DOHH2 (cell line): Measurements from ENCODE around the gene NFKBIE.

Experiments
- H3F3A ChIP-seq: fragments of 200-600 bp; sonication (generic), shearing (Covaris generic); 2 replicates; pipeline ENCODE4 v1.6.0; 2016; ENCODE audit warnings: antibody characterized with exemption, mild to moderate bottlenecking; ENCODE audit not compliant: control insufficient read depth, insufficient read depth
- H3K27ac ChIP-seq: fragments of 200-600 bp; sonication (generic); 2 replicates; pipeline ENCODE4 v1.5.1; 2014; ENCODE audit warnings: low read depth, mild to moderate bottlenecking, low read length, moderate library complexity
- H3K27me3 ChIP-seq: fragments of 200-600 bp; sonication (generic); 2 replicates; pipeline ENCODE4 v1.6.1; 2014; ENCODE audit warnings: mild to moderate bottlenecking, low read length, mixed read lengths; ENCODE audit not compliant: control insufficient read depth
- H3K36me3 ChIP-seq: fragments of 200-600 bp; sonication (generic); 2 replicates; pipeline ENCODE4 v1.6.1; 2014; ENCODE audit warnings: mild to moderate bottlenecking, low read length, moderate library complexity, mixed read lengths; ENCODE audit not compliant: control insufficient read depth
- H3K4me1 ChIP-seq: fragments of 200-600 bp; sonication (generic); 2 replicates; pipeline ENCODE4 v1.6.1; 2014; ENCODE audit warnings: mild to moderate bottlenecking, low read length, mixed read lengths; ENCODE audit not compliant: control insufficient read depth
- H3K4me2 ChIP-seq: fragments of 200-600 bp; sonication (generic); 2 replicates; pipeline ENCODE4 v1.6.0; 2014; ENCODE audit warnings: mild to moderate bottlenecking, low read length, moderate library complexity
- H3K4me3 ChIP-seq: fragments of 200-600 bp; sonication (generic); 2 replicates; pipeline ENCODE4 v1.5.1; 2014; ENCODE audit warnings: mild to moderate bottlenecking, low read length, mixed read lengths
- H3K79me2 ChIP-seq: fragments of 200-600 bp; sonication (generic); 2 replicates; pipeline ENCODE4 v1.6.1; 2014; ENCODE audit warnings: mild to moderate bottlenecking, low read length, mixed read lengths; ENCODE audit not compliant: control insufficient read depth
- H3K9me2 ChIP-seq: fragments of 200-600 bp; sonication (generic); replicated peaks from 2 replicates; pipeline ENCODE4 v1.6.1; 2014; ENCODE audit warnings: mild to moderate bottlenecking, low read length, mixed read lengths; ENCODE audit not compliant: control insufficient read depth
- H3K9me3 ChIP-seq: fragments of 200-600 bp; sonication (generic); 2 replicates; pipeline ENCODE4 v1.6.1; 2014; ENCODE audit warnings: antibody characterized with exemption, low read length, mixed read lengths; ENCODE audit not compliant: control insufficient read depth, insufficient read depth
- H4K20me1 ChIP-seq: fragments of 200-600 bp; sonication (generic); 2 replicates; pipeline ENCODE4 v1.6.0; 2014; ENCODE audit warnings: low read depth, mild to moderate bottlenecking, antibody characterized with exemption, low read length, moderate library complexity; ENCODE audit not compliant: control insufficient read depth, insufficient read depth
- EZH2phosphoT487 ChIP-seq: fragments of 200-600 bp; sonication (generic); IDR thresholded peaks from 2 replicates; pipeline ENCODE4 v1.6.1; 2017; ENCODE audit warnings: borderline replicate concordance, mild to moderate bottlenecking, antibody characterized with exemption, low read length, moderate library complexity, mixed read lengths
- TF ChIP-seq, protein P1 (sequence below): fragments of 200-600 bp; sonication (generic); IDR thresholded peaks from one replicate; pipeline ENCODE4 v1.5.1; 2014; ENCODE audit warnings: antibody characterized with exemption, mild to moderate bottlenecking, low read depth, low read length; ENCODE audit not compliant: poor library complexity, severe bottlenecking

Gene NFKBIE

DNA sequence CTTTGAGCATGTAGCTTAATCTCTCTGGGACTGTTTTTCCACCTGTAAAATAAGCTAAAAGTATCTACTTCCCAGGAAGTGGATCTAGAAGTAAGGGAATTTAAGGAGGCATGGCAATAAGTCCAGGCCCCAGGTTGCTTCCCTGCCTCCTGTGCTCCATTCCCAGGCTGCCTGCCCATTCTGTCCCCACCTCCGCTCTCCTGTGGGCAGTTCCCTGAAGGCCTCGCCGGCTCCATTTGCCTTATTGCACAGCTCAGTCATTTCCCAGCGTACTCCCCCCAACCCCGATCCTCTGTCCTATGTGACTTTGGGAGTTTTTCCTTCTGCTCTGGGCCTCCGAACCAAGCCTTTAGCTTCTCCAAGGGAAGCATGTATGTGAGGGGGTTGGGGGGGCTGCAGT, 37.3 kb downstream of the NFKBIE start:
- Histone ChIP-seq H3K4me2 (no peak overlapping the region), H3K79me2 (peaks cover 49% of the 10 kb centered on the region), H3K9me2 (no peaks in the 10 kb centered on the region), H3K4me3 (no peak overlapping the region), H4K20me1 (peaks cover 12% of the 10 kb centered on the region; the same call in 1 of the 2 replicates), H3K9me3 (no peaks in the 10 kb centered on the region), H3K4me1 (peaks cover 27% of the 10 kb centered on the region), H3F3A (no peaks in the 10 kb centered on the region), H3K27ac (no peak overlapping the region), H3K36me3 (peaks cover 77% of the 10 kb centered on the region), H3K27me3 (no peaks in the 10 kb centered on the region)
- TF ChIP-seq, protein P1, sequence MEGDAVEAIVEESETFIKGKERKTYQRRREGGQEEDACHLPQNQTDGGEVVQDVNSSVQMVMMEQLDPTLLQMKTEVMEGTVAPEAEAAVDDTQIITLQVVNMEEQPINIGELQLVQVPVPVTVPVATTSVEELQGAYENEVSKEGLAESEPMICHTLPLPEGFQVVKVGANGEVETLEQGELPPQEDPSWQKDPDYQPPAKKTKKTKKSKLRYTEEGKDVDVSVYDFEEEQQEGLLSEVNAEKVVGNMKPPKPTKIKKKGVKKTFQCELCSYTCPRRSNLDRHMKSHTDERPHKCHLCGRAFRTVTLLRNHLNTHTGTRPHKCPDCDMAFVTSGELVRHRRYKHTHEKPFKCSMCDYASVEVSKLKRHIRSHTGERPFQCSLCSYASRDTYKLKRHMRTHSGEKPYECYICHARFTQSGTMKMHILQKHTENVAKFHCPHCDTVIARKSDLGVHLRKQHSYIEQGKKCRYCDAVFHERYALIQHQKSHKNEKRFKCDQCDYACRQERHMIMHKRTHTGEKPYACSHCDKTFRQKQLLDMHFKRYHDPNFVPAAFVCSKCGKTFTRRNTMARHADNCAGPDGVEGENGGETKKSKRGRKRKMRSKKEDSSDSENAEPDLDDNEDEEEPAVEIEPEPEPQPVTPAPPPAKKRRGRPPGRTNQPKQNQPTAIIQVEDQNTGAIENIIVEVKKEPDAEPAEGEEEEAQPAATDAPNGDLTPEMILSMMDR: no peak
- no peak for TF ChIP-seq EZH2phosphoT487

DNA sequence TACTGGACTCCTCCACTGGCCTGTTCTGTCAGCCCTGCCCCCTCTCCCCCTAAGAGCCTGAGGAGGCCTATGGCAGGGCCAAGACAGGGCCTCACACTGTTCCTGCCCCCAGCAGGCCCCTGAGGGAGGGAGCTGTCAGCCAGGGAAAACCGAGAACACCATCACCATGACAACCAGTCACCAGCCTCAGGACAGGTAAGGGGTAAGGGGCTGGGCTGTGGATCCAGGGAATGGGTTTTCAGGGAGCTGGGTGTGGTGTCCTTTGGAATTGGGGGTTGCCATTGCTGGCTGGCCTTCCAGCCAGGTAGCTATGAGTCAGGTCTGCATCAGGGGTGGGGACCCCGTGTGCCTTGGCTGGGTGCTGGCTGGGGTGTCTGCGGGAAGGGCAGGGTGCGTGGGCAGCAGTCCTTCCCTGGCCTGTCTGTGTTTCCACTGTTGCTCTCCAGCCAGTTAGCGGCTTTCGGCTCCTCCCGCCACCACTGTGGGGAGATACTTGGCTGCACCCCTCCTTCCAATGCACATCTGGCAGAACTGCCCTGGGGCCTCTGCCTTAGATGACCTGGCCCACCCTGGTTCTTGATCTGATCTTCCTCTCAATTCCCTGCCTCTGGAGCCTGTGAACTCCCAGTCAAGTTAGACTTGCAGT, 38.1 kb downstream of the NFKBIE start:
- Histone ChIP-seq H3K9me2 (no peaks in the 10 kb centered on the region), H3K9me3 (no peaks in the 10 kb centered on the region), H4K20me1 (peaks cover 12% of the 10 kb centered on the region; the same call in 1 of the 2 replicates), H3F3A (no peaks in the 10 kb centered on the region), H3K4me1 (peaks cover 35% of the 10 kb centered on the region), H3K36me3 (peaks cover 70% of the 10 kb centered on the region), H3K27me3 (no peaks in the 10 kb centered on the region), H3K27ac (no peak overlapping the region), H3K79me2 (peaks cover 49% of the 10 kb centered on the region), H3K4me3 (no peak overlapping the region), H3K4me2 (no peak overlapping the region)
- TF ChIP-seq, protein P1: no peak
- no peak for TF ChIP-seq EZH2phosphoT487

DNA sequence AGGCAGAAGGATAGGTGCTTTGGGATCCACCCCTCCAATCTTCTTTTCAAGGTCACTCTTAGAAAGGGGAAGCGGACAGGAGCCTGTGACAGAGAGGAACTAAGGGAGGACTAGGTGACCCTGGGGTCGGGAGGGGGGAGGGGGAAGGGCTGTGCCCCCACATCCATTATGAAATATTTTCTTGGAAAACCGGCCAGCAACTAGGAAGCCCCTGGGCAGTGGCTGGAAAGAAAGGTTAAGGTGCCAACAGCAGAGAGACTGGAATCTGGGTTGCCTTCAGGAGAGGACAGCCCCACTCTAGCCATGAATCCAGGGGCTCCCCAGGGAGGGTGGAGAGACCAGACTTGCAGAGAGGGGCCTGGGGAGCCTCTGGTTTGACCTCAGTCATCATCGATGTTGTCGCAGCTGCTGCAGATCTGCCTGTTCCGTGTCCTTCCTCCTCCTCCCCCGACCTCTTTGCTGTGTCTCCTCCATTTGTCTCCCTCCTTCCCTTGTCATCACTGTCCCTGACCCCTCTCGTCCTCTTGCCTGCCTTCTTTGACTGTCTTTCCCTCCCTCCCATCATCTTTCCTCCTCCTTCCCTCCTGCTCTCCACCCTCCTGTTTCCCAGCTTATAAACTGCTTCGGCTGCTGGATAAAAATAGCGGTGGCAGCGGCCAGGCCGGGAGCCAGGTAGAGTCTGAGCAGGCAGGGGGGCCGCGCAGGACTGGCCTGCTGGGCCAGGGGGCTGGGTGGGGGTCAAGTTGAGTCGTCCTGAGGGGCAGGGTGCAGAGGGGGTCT, 38.8 kb downstream of the NFKBIE start:
- Histone ChIP-seq H3F3A (no peaks in the 10 kb centered on the region), H3K79me2 (peaks cover 49% of the 10 kb centered on the region), H3K9me2 (no peaks in the 10 kb centered on the region), H3K27me3 (no peaks in the 10 kb centered on the region), H4K20me1 (peaks cover 12% of the 10 kb centered on the region; the same call in 1 of the 2 replicates), H3K9me3 (no peaks in the 10 kb centered on the region), H3K4me3 (peak overlapping the region; percentile 87; the same call in 1 of the 2 replicates), H3K27ac (no peak overlapping the region), H3K4me1 (peaks cover 41% of the 10 kb centered on the region), H3K4me2 (peak overlapping the region; percentile 96), H3K36me3 (peaks cover 64% of the 10 kb centered on the region)
- TF ChIP-seq, protein P1: no peak
- no peak for TF ChIP-seq EZH2phosphoT487
